ENCODE results near the gene CSNK2B.

Gene CSNK2B

DNA sequence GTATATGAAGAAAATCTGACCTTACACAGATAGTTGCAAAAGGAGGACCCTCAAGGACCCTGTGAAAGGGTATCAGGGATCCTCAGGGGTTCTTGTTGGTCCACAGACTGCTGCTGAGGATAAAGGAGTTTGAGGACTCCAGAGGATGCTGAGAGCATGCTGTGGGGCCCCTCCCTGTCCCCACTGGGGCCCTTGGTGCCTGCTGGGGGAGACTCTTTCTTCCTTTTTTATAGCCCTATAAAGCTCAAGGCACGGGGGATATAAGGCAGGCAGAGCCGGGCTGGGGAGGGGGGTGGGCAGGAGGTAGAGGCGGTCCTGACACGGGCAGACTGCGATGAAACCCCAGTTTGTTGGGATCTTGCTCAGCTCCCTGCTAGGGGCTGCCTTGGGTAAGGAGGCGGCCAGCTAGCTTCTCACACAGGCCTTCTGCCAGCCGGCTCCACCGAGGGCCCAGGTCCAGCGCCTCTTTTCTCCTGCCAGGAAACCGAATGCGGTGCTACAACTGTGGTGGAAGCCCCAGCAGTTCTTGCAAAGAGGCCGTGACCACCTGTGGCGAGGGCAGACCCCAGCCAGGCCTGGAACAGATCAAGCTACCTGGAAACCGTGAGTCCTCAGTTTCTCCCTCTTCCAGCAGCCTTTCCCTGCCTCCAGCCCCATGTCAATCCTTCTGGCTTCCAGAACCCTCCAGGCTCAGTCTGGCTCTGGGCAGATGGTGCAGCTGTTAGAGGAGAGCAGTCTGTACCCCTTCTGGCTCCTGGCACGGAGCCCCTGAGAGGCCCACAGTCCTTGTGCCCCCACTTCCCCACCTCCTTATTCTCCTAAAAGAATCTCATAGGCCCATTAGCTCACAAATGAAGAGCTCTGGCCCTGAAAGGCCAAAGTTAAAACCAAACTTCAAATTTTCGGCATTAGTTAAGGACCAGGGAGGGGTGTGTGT is 49.4 kb downstream of the CSNK2B start, which contains the start of gene LY6G6D:
Gene LY6G6D, plus strand, starts transcription at position 327 of the 937 bp plus-strand sequence. Its CDS starts 8 bp downstream, at position 335.
- no peak for DNase-seq

DNA sequence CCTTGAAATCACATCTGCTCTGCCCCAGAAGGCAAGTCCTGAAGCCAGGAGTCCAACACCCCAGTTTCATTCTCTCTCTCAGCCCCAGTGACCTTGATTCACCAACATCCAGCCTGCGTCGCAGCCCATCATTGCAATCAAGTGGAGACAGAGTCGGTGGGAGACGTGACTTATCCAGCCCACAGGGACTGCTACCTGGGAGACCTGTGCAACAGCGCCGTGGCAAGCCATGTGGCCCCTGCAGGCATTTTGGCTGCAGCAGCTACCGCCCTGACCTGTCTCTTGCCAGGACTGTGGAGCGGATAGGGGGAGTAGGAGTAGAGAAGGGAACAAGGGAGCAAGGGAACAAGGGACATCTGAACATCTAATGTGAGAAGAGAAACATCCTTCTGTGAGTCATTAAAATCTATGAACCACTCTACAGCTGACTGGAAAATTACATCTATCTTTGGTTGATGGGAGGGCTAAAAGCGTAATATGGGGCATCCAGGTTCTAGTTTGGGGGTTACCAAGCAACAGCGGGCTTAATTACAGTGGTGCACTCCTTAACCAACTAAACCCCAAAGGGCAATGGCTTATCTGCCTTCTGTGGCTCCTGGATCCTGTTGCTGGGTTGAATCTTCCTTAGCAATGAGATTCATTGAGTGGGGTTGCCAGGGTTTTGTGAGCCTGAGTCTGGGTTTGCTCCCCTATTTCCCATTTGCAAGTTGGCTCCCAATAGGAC is 51.8 kb downstream of the CSNK2B start:
- no peak for DNase-seq

DNA sequence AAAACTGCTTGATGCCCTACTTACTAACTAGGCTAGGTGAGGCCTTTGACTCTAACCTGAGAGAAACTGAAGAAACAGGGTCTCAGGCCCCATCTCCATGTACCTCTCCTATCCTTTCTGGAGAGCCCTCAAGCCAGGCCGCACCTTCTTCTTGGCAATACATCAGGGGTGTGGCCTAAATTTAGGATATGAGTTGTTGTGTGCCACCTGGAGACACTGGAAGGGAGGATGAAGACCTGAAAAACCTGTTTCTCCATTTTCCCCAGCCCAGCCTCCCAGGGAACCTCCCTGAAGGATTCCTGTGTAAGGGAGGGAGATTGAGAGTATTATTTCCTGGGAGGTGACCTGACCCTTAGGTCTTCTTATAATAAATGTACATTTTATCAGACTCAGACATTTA is 52.4 kb downstream of the CSNK2B start:
- no peak for DNase-seq

DNA sequence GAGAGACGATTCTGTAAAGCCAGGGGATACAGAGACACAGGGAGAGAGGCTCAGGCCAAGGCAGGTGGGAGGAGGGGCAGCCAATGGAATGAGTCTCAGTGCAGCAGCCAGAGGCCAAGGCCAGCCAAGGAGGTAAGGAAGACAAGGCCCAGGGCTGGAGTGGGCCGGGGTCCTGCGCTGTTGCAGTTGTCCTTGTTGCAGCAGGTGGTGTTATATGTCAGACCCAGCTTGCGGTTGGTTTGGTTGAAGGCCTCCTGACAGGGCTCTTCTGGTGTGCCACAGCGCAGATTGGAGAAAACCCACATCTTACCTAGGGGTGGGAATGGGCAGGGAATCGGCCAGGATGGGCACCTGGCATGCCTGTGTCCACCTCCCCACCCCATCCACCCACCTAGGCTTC is 53.1 kb downstream of the CSNK2B start:
- no peak for DNase-seq
